CD4-positive, alpha-beta T cell treated with Interleukin-10 for 1 hour (primary cell): Measurements from ENCODE around the gene DIRAS3.
"Not testable (repeated sequence)": the region's sequence is repeated elsewhere in the genome, so short reads cannot be mapped to it uniquely, and the experiment has no call there.

Experiments used
- DNase-seq: peaks from one replicate; pipeline ENCODE4 v3.0.0-alpha.2; 2020

DIRAS3 gene

GRCh38 chr1:68049941-68050878, at the start of gene DIRAS3:
Gene DIRAS3, minus strand, starts transcription at chr1:68050627. Its CDS starts 3,330 bp downstream, at chr1:68047297.
- no peak for DNase-seq

- DNase-seq, result no peak
Measured at GRCh38 chr1:68093737-68094136, 43.3 kb upstream of the DIRAS3 start.

- DNase-seq, result no peak
Measured at GRCh38 chr1:68087184-68087583, 36.8 kb upstream of the DIRAS3 start.

- no peak for DNase-seq
Measured at GRCh38 chr1:68085752-68086151, 35.3 kb upstream of the DIRAS3 start.

- DNase-seq, result no peak
Measured at GRCh38 chr1:68083686-68084085, 33.3 kb upstream of the DIRAS3 start.

- DNase-seq, result no peak
Measured at GRCh38 chr1:68081775-68082283, 31.4 kb upstream of the DIRAS3 start.

GRCh38 chr1:68078647-68079046, 28.2 kb upstream of the DIRAS3 start:
- DNase-seq, result no peak

- no peak for DNase-seq
Measured at GRCh38 chr1:68074472-68074871, 24.0 kb upstream of the DIRAS3 start.

- DNase-seq, result no peak
Measured at GRCh38 chr1:68065766-68066165, 15.3 kb upstream of the DIRAS3 start.

GRCh38 chr1:68058053-68058452, 7.6 kb upstream of the DIRAS3 start:
- not testable (repeated sequence) for DNase-seq

- DNase-seq, result no peak
Measured at GRCh38 chr1:68057564-68057963, 7.1 kb upstream of the DIRAS3 start.

- DNase-seq, result no peak
Measured at GRCh38 chr1:68057050-68057449, 6.6 kb upstream of the DIRAS3 start.

- DNase-seq, result no peak
Measured at GRCh38 chr1:68051475-68051874, 1.0 kb upstream of the DIRAS3 start.

- DNase-seq, result no peak
Measured at GRCh38 chr1:68047659-68048026, 2.8 kb downstream of the DIRAS3 start.

GRCh38 chr1:68046885-68047658, 3.4 kb downstream of the DIRAS3 start:
- DNase-seq, result no peak

- no peak for DNase-seq
Measured at GRCh38 chr1:68046423-68046822, 4.0 kb downstream of the DIRAS3 start.

GRCh38 chr1:68045511-68046180, 4.8 kb downstream of the DIRAS3 start:
- no peak for DNase-seq

GRCh38 chr1:68043443-68044090, 6.9 kb downstream of the DIRAS3 start:
- DNase-seq, result no peak

- DNase-seq, result no peak
Measured at GRCh38 chr1:68036946-68037345, 13.5 kb downstream of the DIRAS3 start.

- DNase-seq, result no peak
Measured at GRCh38 chr1:68029444-68029843, 21.0 kb downstream of the DIRAS3 start.

- no peak for DNase-seq
Measured at GRCh38 chr1:68028566-68028965, 21.9 kb downstream of the DIRAS3 start.

GRCh38 chr1:68024635-68025338, 25.6 kb downstream of the DIRAS3 start:
- no peak for DNase-seq
